HUES6 (cell line): ENCODE measurements around the gene ZNF577.

ENCODE experiments used
- H3K27ac ChIP-seq: 2 replicates; pipeline ENCODE4 v1.7.0; 2013; ENCODE audit warnings: low read depth, mild to moderate bottlenecking, low read length, inconsistent platforms
- H3K27me3 ChIP-seq: 2 replicates; pipeline ENCODE4 v1.6.1; 2013; ENCODE audit warnings: low read length; ENCODE audit not compliant: control insufficient read depth, insufficient read depth
- H3K36me3 ChIP-seq: 2 replicates; pipeline ENCODE4 v1.6.1; 2013; ENCODE audit warnings: low read length; ENCODE audit not compliant: control insufficient read depth, insufficient read depth
- H3K4me1 ChIP-seq: 2 replicates; pipeline ENCODE4 v1.6.1; 2013; ENCODE audit warnings: low read length; ENCODE audit not compliant: control insufficient read depth, insufficient read depth
- H3K4me3 ChIP-seq: 2 replicates; pipeline ENCODE4 v1.5.1; 2013; ENCODE audit warnings: low read depth, low read length
- H3K9ac ChIP-seq: one replicate; pipeline ENCODE4 v1.6.1; 2013; ENCODE audit warnings: mild to moderate bottlenecking, low read length
- H3K9me3 ChIP-seq: 2 replicates; pipeline ENCODE4 v1.6.1; 2013; ENCODE audit warnings: low read depth, low read length; ENCODE audit not compliant: control insufficient read depth, insufficient read depth

ZNF577 gene

GRCh38 chr19:51861870-51862622, 25.7 kb downstream of the ZNF577 start:
- Histone ChIP-seq H3K9ac (no peak overlapping the region), H3K4me1 (no peaks in the 10 kb centered on the region), H3K27me3 (no peaks in the 10 kb centered on the region), H3K27ac (no peak overlapping the region), H3K9me3 (peaks cover 86% of the 10 kb centered on the region), H3K4me3 (no peak overlapping the region), H3K36me3 (peaks cover 70% of the 10 kb centered on the region)

DNA sequence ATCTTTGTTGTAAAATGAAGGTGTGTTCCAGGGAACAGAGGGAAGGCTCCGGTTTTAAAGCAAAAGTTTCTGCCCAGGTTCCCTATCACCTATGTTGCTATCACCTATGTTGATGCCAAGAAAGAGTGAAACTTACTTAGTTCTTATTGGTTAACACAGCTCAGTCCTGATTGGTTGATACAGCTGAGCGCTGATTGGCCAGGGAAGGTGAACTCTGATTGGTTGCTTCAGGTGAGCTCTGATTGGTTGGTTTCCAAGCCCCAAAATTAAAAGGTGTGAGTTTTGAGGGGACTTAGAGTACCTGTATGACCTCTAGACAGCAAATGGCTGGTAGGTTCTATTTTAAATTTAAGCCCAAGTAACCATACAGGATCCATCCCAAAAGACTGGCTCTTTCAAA, 50.6 kb downstream of the ZNF577 start:
- no peak overlapping the region for H3K4me3 ChIP-seq
- no peaks in the 10 kb centered on the region for H3K4me1 ChIP-seq
- no peak overlapping the region for H3K27ac ChIP-seq
- H3K27me3 ChIP-seq, result no peaks in the 10 kb centered on the region
- H3K9ac ChIP-seq, result no peak overlapping the region
- peaks cover 9% of the 10 kb centered on the region; the same call in 1 of the 2 replicates for H3K36me3 ChIP-seq
- peaks cover 28% of the 10 kb centered on the region for H3K9me3 ChIP-seq

DNA sequence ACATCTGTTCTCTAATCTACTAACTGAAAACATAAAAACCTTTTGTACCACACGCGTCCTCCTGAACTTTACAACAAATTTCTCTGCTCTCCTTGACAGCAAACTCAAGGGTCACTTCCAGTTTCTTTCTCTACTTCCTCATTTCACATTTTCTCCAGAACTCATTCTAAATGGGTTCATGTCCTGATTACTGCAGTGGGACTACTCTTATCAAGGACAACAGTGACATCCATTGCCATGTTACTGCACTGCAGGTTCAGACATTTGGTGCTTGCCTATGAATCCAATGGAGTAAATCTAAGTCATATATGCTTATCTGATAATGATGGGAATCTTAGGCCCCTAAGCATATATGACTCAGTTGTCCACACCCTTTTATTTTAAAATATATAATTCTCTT, 57.5 kb downstream of the ZNF577 start:
- H3K9me3 ChIP-seq, result peaks cover 30% of the 10 kb centered on the region
- H3K9ac ChIP-seq, result no peak overlapping the region

DNA sequence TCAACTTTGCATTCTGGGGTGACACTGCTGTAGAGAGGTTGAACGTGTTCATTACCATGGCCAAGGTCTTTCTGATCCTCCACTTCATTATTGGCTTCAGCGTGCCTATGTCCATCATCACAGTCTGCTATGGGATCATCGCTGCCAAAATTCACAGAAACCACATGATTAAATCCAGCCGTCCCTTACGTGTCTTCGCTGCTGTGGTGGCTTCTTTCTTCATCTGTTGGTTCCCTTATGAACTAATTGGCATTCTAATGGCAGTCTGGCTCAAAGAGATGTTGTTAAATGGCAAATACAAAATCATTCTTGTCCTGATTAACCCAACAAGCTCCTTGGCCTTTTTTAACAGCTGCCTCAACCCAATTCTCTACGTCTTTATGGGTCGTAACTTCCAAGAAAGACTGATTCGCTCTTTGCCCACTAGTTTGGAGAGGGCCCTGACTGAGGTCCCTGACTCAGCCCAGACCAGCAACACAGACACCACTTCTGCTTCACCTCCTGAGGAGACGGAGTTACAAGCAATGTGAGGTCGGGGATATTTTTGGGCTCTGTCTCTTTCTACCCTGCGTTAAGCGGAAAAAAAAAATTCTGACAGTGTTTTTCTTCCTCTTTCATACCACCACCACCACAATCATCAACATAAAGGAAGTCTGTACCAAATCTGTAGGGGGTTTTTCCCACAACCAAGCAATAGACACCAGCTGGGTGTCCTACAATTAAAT, 63.3 kb downstream of the ZNF577 start:
- no peaks in the 10 kb centered on the region for H3K4me1 ChIP-seq
- H3K27me3 ChIP-seq, result no peaks in the 10 kb centered on the region
- H3K36me3 ChIP-seq, result no peaks in the 10 kb centered on the region
- H3K9ac ChIP-seq, result no peak overlapping the region
- peaks cover 58% of the 10 kb centered on the region for H3K9me3 ChIP-seq
- H3K4me3 ChIP-seq, result no peak overlapping the region
- H3K27ac ChIP-seq, result no peak overlapping the region

More for the DNA sequence above, 57.5 kb downstream of the ZNF577 start:
- no peaks in the 10 kb centered on the region for H3K36me3 ChIP-seq
- H3K27ac ChIP-seq, result no peak overlapping the region
- H3K4me1 ChIP-seq, result no peaks in the 10 kb centered on the region
- no peaks in the 10 kb centered on the region for H3K27me3 ChIP-seq
- no peak overlapping the region for H3K4me3 ChIP-seq

DNA sequence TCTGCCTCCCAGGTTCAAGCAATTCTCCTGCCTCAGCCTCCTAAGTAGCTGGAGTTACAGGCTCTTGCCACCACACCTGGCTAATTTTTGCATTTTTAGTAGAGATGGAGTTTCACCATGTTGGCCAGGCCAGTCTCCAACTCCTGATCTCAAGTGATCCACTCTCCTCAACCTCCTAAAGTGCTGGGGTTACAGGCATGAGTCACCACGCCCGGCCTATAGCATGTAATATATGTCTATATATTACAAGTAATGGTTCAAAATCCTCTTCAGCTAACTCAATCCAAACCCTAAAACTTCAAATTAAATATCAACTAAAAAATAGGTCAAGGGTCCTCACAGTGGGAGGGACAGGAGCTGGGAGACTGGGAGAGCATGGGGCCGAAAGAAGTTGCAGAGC, 64.8 kb downstream of the ZNF577 start:
- H3K9me3 ChIP-seq, result peaks cover 51% of the 10 kb centered on the region
- no peaks in the 10 kb centered on the region for H3K4me1 ChIP-seq
- no peaks in the 10 kb centered on the region for H3K27me3 ChIP-seq
- no peak overlapping the region for H3K9ac ChIP-seq
- no peaks in the 10 kb centered on the region for H3K36me3 ChIP-seq
- H3K4me3 ChIP-seq, result no peak overlapping the region
- H3K27ac ChIP-seq, result no peak overlapping the region

DNA sequence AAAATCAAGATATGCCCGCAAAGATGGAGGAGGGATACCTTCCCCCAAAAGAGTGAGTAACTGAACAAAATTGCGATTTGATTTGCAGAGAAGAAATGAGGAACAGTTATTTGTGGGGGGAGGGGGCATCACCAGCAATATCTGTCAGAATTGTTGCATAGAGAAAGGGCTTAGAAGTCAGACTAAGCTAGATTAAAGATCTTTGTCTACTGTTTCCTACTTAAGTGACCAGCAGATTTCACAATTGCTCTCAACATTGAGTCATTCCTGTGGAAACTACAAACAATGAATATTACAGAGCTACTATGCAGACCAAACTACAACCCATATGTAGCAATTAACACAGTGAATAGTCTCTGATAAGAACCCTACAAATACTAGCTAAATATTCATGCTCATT, 65.4 kb downstream of the ZNF577 start:
- H3K27ac ChIP-seq, result no peak overlapping the region
- no peaks in the 10 kb centered on the region for H3K27me3 ChIP-seq
- H3K4me1 ChIP-seq, result no peaks in the 10 kb centered on the region
- no peak overlapping the region for H3K4me3 ChIP-seq
- H3K9me3 ChIP-seq, result peaks cover 46% of the 10 kb centered on the region
- no peak overlapping the region for H3K9ac ChIP-seq
- no peaks in the 10 kb centered on the region for H3K36me3 ChIP-seq

GRCh38 chr19:51821921-51822320, 65.8 kb downstream of the ZNF577 start:
- Histone ChIP-seq H3K36me3 (no peaks in the 10 kb centered on the region), H3K9ac (no peak overlapping the region), H3K27me3 (no peaks in the 10 kb centered on the region), H3K27ac (no peak overlapping the region), H3K9me3 (peaks cover 42% of the 10 kb centered on the region), H3K4me1 (no peaks in the 10 kb centered on the region), H3K4me3 (no peak overlapping the region)

GRCh38 chr19:51821456-51821855, 66.3 kb downstream of the ZNF577 start:
- Histone ChIP-seq H3K27me3 (no peaks in the 10 kb centered on the region), H3K27ac (no peak overlapping the region), H3K36me3 (no peaks in the 10 kb centered on the region), H3K4me3 (no peak overlapping the region), H3K9ac (no peak overlapping the region), H3K4me1 (no peaks in the 10 kb centered on the region), H3K9me3 (peaks cover 38% of the 10 kb centered on the region)
